A549 (cell line): ENCODE measurements around the gene MRPL4.

Experiments
- BHLHE40 ChIP-seq: IDR thresholded peaks from 2 replicates; pipeline ENCODE4 v1.6.1; 2012; ENCODE audit warnings: low read depth, low read length, inconsistent platforms
- CTCF ChIP-seq: fragments of >200 bp; sonication (Bioruptor Twin); formaldehyde crosslinking; IDR thresholded peaks from 3 replicates; pipeline ENCODE4 v1.5.1; 2016
- EP300 ChIP-seq, 2 experiments: fragments of >200 bp; sonication (Bioruptor Twin); formaldehyde crosslinking; IDR thresholded peaks; 2 replicates in 1 of 2; 3 replicates in 1 of 2; pipeline ENCODE4 v1.6.1; 2016 to 2017
- HDAC2 ChIP-seq: fragments of 200-600 bp; sonication (generic); IDR thresholded peaks from 2 replicates; pipeline ENCODE4 v1.6.1; 2016
- RARB ChIP-seq: fragments of 250-450 bp; sonication (Bioruptor Pico); IDR thresholded peaks from 2 replicates; pipeline ENCODE4 v1.8.0; 2021; ENCODE audit warnings: mild to moderate bottlenecking, moderate library complexity
- REST ChIP-seq: fragments of 200-600 bp; sonication (generic); IDR thresholded peaks from 2 replicates; pipeline ENCODE4 v1.6.1; 2016; ENCODE audit warnings: antibody characterized with exemption, mild to moderate bottlenecking, moderate library complexity

- TF ChIP-seq CTCF = no peak
- TF ChIP-seq EP300 (IDR thresholded peaks at IDR 0.05) = no peak
- TF ChIP-seq RARB = no peak
- no peak for TF ChIP-seq HDAC2
- TF ChIP-seq REST = no peak
- TF ChIP-seq BHLHE40 = no peak
Measured at GRCh38 chr19:10231612-10232228, 20.3 kb upstream of the MRPL4 start.
